GM23338 (cell line): ENCODE data around the gene ADAMTS7. TPM values are rescaled to one million over a fixed set of nuclear protein-coding genes. Genes with fewer than 3 reads are reported as not detected.

ENCODE experiments used
- ATAC-seq: fragments of 200-7000 bp; cut with Tn5 transposase; 3 replicates; pipeline ENCODE4 v1.9.1; 2020
- DNase-seq: peaks from one replicate; pipeline ENCODE4 v3.0.0-alpha.2; 2015; ENCODE audit warnings: low spot score
- H2AFZ ChIP-seq: fragments of 200-600 bp; sonication (generic); 2 replicates; pipeline ENCODE4 v1.8.0; 2016; ENCODE audit warnings: antibody characterized with exemption, mild to moderate bottlenecking, moderate library complexity
- H3F3A ChIP-seq: fragments of 200-600 bp; sonication (generic); replicated peaks from 2 replicates; pipeline ENCODE4 v1.8.0; 2017; ENCODE audit warnings: antibody characterized with exemption, mixed run types, low read depth
- H3K27ac ChIP-seq: fragments of 200-600 bp; sonication (generic); 2 replicates; pipeline ENCODE4 v1.6.1; 2016; ENCODE audit warnings: low read depth
- H3K27me3 ChIP-seq: fragments of 200-600 bp; sonication (generic); 2 replicates; pipeline ENCODE4 v1.8.0; 2016; ENCODE audit warnings: mild to moderate bottlenecking, mixed run types, moderate library complexity; ENCODE audit not compliant: insufficient read depth
- H3K36me3 ChIP-seq: fragments of 200-600 bp; sonication (generic); 2 replicates; pipeline ENCODE4 v1.8.0; 2016; ENCODE audit warnings: mild to moderate bottlenecking; ENCODE audit not compliant: insufficient read depth
- H3K4me1 ChIP-seq: fragments of 200-600 bp; sonication (generic); 2 replicates; pipeline ENCODE4 v1.8.0; 2016; ENCODE audit warnings: mild to moderate bottlenecking, moderate library complexity; ENCODE audit not compliant: insufficient read depth
- H3K4me2 ChIP-seq: fragments of 200-600 bp; sonication (generic); 2 replicates; pipeline ENCODE4 v1.7.1; 2017; ENCODE audit warnings: mixed run types
- H3K4me3 ChIP-seq: fragments of 200-600 bp; sonication (generic); 2 replicates; pipeline ENCODE4 v1.6.1; 2016; ENCODE audit warnings: mixed run types
- H3K79me2 ChIP-seq: fragments of 200-600 bp; sonication (generic); replicated peaks from 2 replicates; pipeline ENCODE4 v1.8.0; 2017; ENCODE audit warnings: mild to moderate bottlenecking; ENCODE audit not compliant: insufficient read depth
- H3K9me2 ChIP-seq: fragments of 200-600 bp; sonication (generic); 2 replicates; pipeline ENCODE4 v1.8.0; 2017; ENCODE audit not compliant: insufficient read depth
- H4K20me1 ChIP-seq: fragments of 200-600 bp; sonication (generic); replicated peaks from 2 replicates; pipeline ENCODE4 v1.8.0; 2017; ENCODE audit warnings: mild to moderate bottlenecking; ENCODE audit not compliant: insufficient read depth
- H3K27ac Mint-ChIP-seq: 2 replicates; pipeline ENCODE4 v1.8.0; 2020; ENCODE audit warnings: inconsistent platforms, mild to moderate bottlenecking, moderate library complexity, mixed read lengths
- H3K27me3 Mint-ChIP-seq: 3 replicates; pipeline ENCODE4 v1.8.0; 2022; ENCODE audit warnings: low read depth, mild to moderate bottlenecking, moderate library complexity, mixed read lengths, inconsistent platforms; ENCODE audit not compliant: insufficient read depth, poor library complexity
- H3K36me3 Mint-ChIP-seq: 3 replicates; pipeline ENCODE4 v1.8.0; 2021; ENCODE audit warnings: low read depth, mild to moderate bottlenecking, inconsistent platforms, moderate library complexity, mixed read lengths
- H3K4me1 Mint-ChIP-seq: 3 replicates; pipeline ENCODE4 v1.8.0; 2020; ENCODE audit warnings: mild to moderate bottlenecking, inconsistent platforms, mixed read lengths
- H3K4me3 Mint-ChIP-seq: 3 replicates; pipeline ENCODE4 v1.8.0; 2021; ENCODE audit warnings: moderate library complexity, mild to moderate bottlenecking, inconsistent platforms, mixed read lengths
- H3K9me3 Mint-ChIP-seq: 3 replicates; pipeline ENCODE4 v1.8.0; 2020; ENCODE audit warnings: moderate library complexity, mild to moderate bottlenecking, inconsistent platforms, mixed read lengths
- CREB1 ChIP-seq: fragments of 250-450 bp; sonication (Bioruptor Pico); IDR thresholded peaks from 2 replicates; pipeline ENCODE4 v1.5.0; 2020; ENCODE audit warnings: low read depth, mild to moderate bottlenecking, moderate library complexity
- CTCF ChIP-seq, 2 experiments: fragments of 200-600 bp in 1 of 2; sonication (generic) in 1 of 2; conservative IDR thresholded peaks; 2 replicates each; pipeline versions ENCODE4 v1.5.1 to v1.6.1; 2016 to 2017; ENCODE audit warnings: antibody characterized with exemption in 2 of 2, low read depth in 2 of 2, mild to moderate bottlenecking in 2 of 2, moderate library complexity in 1 of 2
- ETS1 ChIP-seq: IDR thresholded peaks from 2 replicates; pipeline ENCODE4 v1.6.1; 2016; ENCODE audit warnings: antibody characterized with exemption
- EZH2 ChIP-seq: fragments of 200-600 bp; sonication (generic); IDR thresholded peaks from one replicate; pipeline ENCODE4 v1.8.0; 2017; ENCODE audit warnings: antibody characterized with exemption, mild to moderate bottlenecking, low read depth; ENCODE audit not compliant: unreplicated experiment
- EZH2phosphoT487 ChIP-seq: fragments of 200-600 bp; sonication (generic); IDR thresholded peaks from one replicate; pipeline ENCODE4 v1.8.1; 2018; ENCODE audit warnings: antibody characterized with exemption; ENCODE audit not compliant: unreplicated experiment
- JUNB ChIP-seq: IDR thresholded peaks from one replicate; pipeline ENCODE4 v1.6.1; 2016; ENCODE audit warnings: antibody characterized with exemption; ENCODE audit not compliant: unreplicated experiment
- NANOG ChIP-seq: IDR thresholded peaks from 2 replicates; pipeline ENCODE4 v1.6.1; 2016; ENCODE audit warnings: antibody characterized with exemption, borderline replicate concordance
- POLR2AphosphoS5 ChIP-seq: IDR thresholded peaks from 2 replicates; pipeline ENCODE4 v1.6.1; 2016; ENCODE audit warnings: antibody characterized with exemption, low read depth
- STAT1 ChIP-seq: IDR thresholded peaks from one replicate; pipeline ENCODE4 v1.6.1; 2016; ENCODE audit warnings: antibody characterized with exemption; ENCODE audit not compliant: unreplicated experiment
- ZNF331 ChIP-seq: fragments of 250-450 bp; sonication (Bioruptor Pico); IDR thresholded peaks from 2 replicates; pipeline ENCODE4 v1.5.0; 2020; ENCODE audit warnings: low read depth, mild to moderate bottlenecking, moderate library complexity
- polyA plus RNA-seq: library from polyadenylated mRNA; unstranded; fragments of >200 nt; fragmentation: Nextera tagmentation; extraction: Ambion mirVana; gene quantifications from 2 replicates; pipeline ENCODE4 v1.2.1, GENCODE V29; 2016
- total RNA-seq: library from RNA; depleted of rRNA; stranded (reverse); fragments of >200 nt; shearing (Covaris generic); gene quantifications from 2 replicates; pipeline ENCODE4 v1.2.3, GENCODE V29; 2014
- TF ChIP-seq, protein P1 (sequence below): fragments of 250-450 bp; sonication (Bioruptor Pico); IDR thresholded peaks from 2 replicates; pipeline ENCODE4 v1.5.0; 2020; ENCODE audit warnings: mild to moderate bottlenecking, moderate library complexity
- TF ChIP-seq, protein P2 (sequence below): IDR thresholded peaks from one replicate; pipeline ENCODE4 v1.6.1; 2018; ENCODE audit warnings: antibody characterized with exemption; ENCODE audit not compliant: unreplicated experiment

Gene ADAMTS7
- total and polyA plus RNA-seq, 2 experiments from 2014 or later, result 11.6 to 52.7 TPM

- Histone ChIP-seq H3K4me3 (no peak overlapping the region), H3K36me3 (peaks cover 4% of the 10 kb centered on the region; the same call in 1 of the 2 replicates), H3K27me3 (no peaks in the 10 kb centered on the region), H4K20me1 (0 out of 2 replicates have a peak, but pooled peaks cover 3% of the 10 kb centered on the region), H3K4me2 (no peak overlapping the region), H3K4me1 (no peaks in the 10 kb centered on the region), H2AFZ (no peak overlapping the region), H3K27ac (no peak overlapping the region), H3F3A (no peaks in the 10 kb centered on the region), H3K79me2 (no peaks in the 10 kb centered on the region), H3K9me2 (no peaks in the 10 kb centered on the region)
- Mint-ChIP-seq H3K9me3 (no peaks in the 10 kb centered on the region), H3K4me1 (no peaks in the 10 kb centered on the region), H3K4me3 (no peak overlapping the region), H3K27ac (no peak overlapping the region), H3K36me3 (peaks cover 28% of the 10 kb centered on the region), H3K27me3 (peaks cover 9% of the 10 kb centered on the region)
- ATAC-seq (no peak), DNase-seq (no peak)
- TF ChIP-seq EZH2 (no peak), POLR2AphosphoS5 (no peak), NANOG (no peak), JUNB (no peak), CTCF (conservative IDR thresholded peaks at IDR 0.05; ENCODE audit: low read depth in 2 of 2) (no peak), ETS1 (no peak), EZH2phosphoT487 (no peak), CREB1 (CRISPR knock-in tag) (no peak), ZNF331 (no peak), STAT1 (no peak)
- TF ChIP-seq, protein P1, sequence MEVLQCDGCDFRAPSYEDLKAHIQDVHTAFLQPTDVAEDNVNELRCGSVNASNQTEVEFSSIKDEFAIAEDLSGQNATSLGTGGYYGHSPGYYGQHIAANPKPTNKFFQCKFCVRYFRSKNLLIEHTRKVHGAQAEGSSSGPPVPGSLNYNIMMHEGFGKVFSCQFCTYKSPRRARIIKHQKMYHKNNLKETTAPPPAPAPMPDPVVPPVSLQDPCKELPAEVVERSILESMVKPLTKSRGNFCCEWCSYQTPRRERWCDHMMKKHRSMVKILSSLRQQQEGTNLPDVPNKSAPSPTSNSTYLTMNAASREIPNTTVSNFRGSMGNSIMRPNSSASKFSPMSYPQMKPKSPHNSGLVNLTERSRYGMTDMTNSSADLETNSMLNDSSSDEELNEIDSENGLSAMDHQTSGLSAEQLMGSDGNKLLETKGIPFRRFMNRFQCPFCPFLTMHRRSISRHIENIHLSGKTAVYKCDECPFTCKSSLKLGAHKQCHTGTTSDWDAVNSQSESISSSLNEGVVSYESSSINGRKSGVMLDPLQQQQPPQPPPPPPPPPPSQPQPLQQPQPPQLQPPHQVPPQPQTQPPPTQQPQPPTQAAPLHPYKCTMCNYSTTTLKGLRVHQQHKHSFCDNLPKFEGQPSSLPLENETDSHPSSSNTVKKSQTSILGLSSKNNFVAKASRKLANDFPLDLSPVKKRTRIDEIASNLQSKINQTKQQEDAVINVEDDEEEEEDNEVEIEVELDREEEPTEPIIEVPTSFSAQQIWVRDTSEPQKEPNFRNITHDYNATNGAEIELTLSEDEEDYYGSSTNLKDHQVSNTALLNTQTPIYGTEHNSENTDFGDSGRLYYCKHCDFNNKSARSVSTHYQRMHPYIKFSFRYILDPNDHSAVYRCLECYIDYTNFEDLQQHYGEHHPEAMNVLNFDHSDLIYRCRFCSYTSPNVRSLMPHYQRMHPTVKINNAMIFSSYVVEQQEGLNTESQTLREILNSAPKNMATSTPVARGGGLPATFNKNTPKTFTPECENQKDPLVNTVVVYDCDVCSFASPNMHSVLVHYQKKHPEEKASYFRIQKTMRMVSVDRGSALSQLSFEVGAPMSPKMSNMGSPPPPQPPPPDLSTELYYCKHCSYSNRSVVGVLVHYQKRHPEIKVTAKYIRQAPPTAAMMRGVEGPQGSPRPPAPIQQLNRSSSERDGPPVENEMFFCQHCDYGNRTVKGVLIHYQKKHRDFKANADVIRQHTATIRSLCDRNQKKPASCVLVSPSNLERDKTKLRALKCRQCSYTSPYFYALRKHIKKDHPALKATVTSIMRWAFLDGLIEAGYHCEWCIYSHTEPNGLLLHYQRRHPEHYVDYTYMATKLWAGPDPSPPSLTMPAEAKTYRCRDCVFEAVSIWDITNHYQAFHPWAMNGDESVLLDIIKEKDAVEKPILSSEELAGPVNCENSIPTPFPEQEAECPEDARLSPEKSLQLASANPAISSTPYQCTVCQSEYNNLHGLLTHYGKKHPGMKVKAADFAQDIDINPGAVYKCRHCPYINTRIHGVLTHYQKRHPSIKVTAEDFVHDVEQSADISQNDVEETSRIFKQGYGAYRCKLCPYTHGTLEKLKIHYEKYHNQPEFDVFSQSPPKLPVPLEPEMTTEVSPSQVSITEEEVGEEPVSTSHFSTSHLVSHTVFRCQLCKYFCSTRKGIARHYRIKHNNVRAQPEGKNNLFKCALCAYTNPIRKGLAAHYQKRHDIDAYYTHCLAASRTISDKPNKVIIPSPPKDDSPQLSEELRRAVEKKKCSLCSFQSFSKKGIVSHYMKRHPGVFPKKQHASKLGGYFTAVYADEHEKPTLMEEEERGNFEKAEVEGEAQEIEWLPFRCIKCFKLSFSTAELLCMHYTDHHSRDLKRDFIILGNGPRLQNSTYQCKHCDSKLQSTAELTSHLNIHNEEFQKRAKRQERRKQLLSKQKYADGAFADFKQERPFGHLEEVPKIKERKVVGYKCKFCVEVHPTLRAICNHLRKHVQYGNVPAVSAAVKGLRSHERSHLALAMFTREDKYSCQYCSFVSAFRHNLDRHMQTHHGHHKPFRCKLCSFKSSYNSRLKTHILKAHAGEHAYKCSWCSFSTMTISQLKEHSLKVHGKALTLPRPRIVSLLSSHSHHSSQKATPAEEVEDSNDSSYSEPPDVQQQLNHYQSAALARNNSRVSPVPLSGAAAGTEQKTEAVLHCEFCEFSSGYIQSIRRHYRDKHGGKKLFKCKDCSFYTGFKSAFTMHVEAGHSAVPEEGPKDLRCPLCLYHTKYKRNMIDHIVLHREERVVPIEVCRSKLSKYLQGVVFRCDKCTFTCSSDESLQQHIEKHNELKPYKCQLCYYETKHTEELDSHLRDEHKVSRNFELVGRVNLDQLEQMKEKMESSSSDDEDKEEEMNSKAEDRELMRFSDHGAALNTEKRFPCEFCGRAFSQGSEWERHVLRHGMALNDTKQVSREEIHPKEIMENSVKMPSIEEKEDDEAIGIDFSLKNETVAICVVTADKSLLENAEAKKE (CRISPR knock-in tag), result no peak
- TF ChIP-seq, protein P2, sequence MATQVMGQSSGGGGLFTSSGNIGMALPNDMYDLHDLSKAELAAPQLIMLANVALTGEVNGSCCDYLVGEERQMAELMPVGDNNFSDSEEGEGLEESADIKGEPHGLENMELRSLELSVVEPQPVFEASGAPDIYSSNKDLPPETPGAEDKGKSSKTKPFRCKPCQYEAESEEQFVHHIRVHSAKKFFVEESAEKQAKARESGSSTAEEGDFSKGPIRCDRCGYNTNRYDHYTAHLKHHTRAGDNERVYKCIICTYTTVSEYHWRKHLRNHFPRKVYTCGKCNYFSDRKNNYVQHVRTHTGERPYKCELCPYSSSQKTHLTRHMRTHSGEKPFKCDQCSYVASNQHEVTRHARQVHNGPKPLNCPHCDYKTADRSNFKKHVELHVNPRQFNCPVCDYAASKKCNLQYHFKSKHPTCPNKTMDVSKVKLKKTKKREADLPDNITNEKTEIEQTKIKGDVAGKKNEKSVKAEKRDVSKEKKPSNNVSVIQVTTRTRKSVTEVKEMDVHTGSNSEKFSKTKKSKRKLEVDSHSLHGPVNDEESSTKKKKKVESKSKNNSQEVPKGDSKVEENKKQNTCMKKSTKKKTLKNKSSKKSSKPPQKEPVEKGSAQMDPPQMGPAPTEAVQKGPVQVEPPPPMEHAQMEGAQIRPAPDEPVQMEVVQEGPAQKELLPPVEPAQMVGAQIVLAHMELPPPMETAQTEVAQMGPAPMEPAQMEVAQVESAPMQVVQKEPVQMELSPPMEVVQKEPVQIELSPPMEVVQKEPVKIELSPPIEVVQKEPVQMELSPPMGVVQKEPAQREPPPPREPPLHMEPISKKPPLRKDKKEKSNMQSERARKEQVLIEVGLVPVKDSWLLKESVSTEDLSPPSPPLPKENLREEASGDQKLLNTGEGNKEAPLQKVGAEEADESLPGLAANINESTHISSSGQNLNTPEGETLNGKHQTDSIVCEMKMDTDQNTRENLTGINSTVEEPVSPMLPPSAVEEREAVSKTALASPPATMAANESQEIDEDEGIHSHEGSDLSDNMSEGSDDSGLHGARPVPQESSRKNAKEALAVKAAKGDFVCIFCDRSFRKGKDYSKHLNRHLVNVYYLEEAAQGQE, result no peak
Observed at GRCh38 chr15:78791357-78791756, 19.9 kb downstream of the ADAMTS7 start.
